Measurements from ENCODE around the gene FAF2.

FAF2 gene

GRCh38 chr5:176552332-176552869 lies 104.2 kb downstream of the FAF2 start:
- Histone ChIP-seq H3K27me3 (ENCODE audit: insufficient read depth, poor library complexity, severe bottlenecking) (no peaks in the 10 kb centered on the region), H3K27ac (replicated peaks) (no peak overlapping the region), H3K4me3 (replicated peaks; ENCODE audit: insufficient read depth, low read length) (no peak overlapping the region)
- TF ChIP-seq REST (IDR thresholded peaks at IDR 0.05; ENCODE audit: insufficient replicate concordance, low read depth) = no peak
- TF ChIP-seq CTCF (IDR thresholded peaks at IDR 0.05; ENCODE audit: insufficient read depth, low read length) = no peak
- no peak for TF ChIP-seq GABPA (IDR thresholded peaks at IDR 0.05; ENCODE audit: low read depth)
- TF ChIP-seq POLR2AphosphoS5 (IDR thresholded peaks at IDR 0.05; ENCODE audit: low read depth) = no peak
- no peak for TF ChIP-seq SPI1 (IDR thresholded peaks at IDR 0.05; ENCODE audit: borderline replicate concordance, low read depth)
- DNase-seq (ENCODE audit: low read depth in 1 of 2, low spot score in 1 of 2) = no peak

GRCh38 chr5:176553260-176554085 lies 105.3 kb downstream of the FAF2 start:
- Histone ChIP-seq H3K27me3 (ENCODE audit: insufficient read depth, poor library complexity, severe bottlenecking) (no peaks in the 10 kb centered on the region), H3K4me3 (replicated peaks; ENCODE audit: insufficient read depth, low read length) (no peak overlapping the region), H3K27ac (replicated peaks) (no peak overlapping the region)
- no peak for TF ChIP-seq GABPA (IDR thresholded peaks at IDR 0.05; ENCODE audit: low read depth)
- no peak for TF ChIP-seq CTCF (IDR thresholded peaks at IDR 0.05; ENCODE audit: insufficient read depth, low read length)
- TF ChIP-seq SPI1 (IDR thresholded peaks at IDR 0.05; ENCODE audit: borderline replicate concordance, low read depth) = no peak
- no peak for TF ChIP-seq REST (IDR thresholded peaks at IDR 0.05; ENCODE audit: insufficient replicate concordance, low read depth)
- TF ChIP-seq POLR2AphosphoS5 (IDR thresholded peaks at IDR 0.05; ENCODE audit: low read depth) = no peak
- DNase-seq (ENCODE audit: low read depth in 1 of 2, low spot score in 1 of 2) = no peak

- no peak for DNase-seq (ENCODE audit: low read depth in 1 of 2, low spot score in 1 of 2)
- Histone ChIP-seq H3K4me3 (replicated peaks; ENCODE audit: insufficient read depth, low read length) (no peak overlapping the region), H3K27me3 (ENCODE audit: insufficient read depth, poor library complexity, severe bottlenecking) (no peaks in the 10 kb centered on the region), H3K27ac (replicated peaks) (no peak overlapping the region)
- no peak for TF ChIP-seq SPI1 (IDR thresholded peaks at IDR 0.05; ENCODE audit: borderline replicate concordance, low read depth)
- TF ChIP-seq GABPA (IDR thresholded peaks at IDR 0.05; ENCODE audit: low read depth) = no peak
- TF ChIP-seq CTCF (IDR thresholded peaks at IDR 0.05; ENCODE audit: insufficient read depth, low read length) = no peak
- TF ChIP-seq POLR2AphosphoS5 (IDR thresholded peaks at IDR 0.05; ENCODE audit: low read depth) = no peak
- no peak for TF ChIP-seq REST (IDR thresholded peaks at IDR 0.05; ENCODE audit: insufficient replicate concordance, low read depth)
These were observed 109.7 kb downstream of the FAF2 start for GRCh38 chr5:176557846-176558245.

Data from HL-60 (cell line).